GM23248 (cell line): ENCODE results near the gene RXRA. TPM values are rescaled to one million over a fixed set of nuclear protein-coding genes. Genes with fewer than 3 reads are reported as not detected.

Experiments
- DNase-seq: peaks from one replicate; pipeline ENCODE4 v3.0.0-alpha.2; 2015
- H2AFZ ChIP-seq: fragments of 200-600 bp; sonication (generic); 2 replicates; pipeline ENCODE4 v1.6.1; 2016; ENCODE audit warnings: antibody characterized with exemption
- H3F3A ChIP-seq: fragments of 200-600 bp; sonication (generic); 2 replicates; pipeline ENCODE4 v1.6.1; 2016; ENCODE audit warnings: mild to moderate bottlenecking, antibody characterized with exemption, mixed run types; ENCODE audit not compliant: insufficient read depth
- H3K27ac ChIP-seq: fragments of 200-600 bp; sonication (generic); 2 replicates; pipeline ENCODE4 v1.5.1; 2016; ENCODE audit warnings: mild to moderate bottlenecking
- H3K27me3 ChIP-seq: fragments of 200-600 bp; sonication (generic); replicated peaks from 2 replicates; pipeline ENCODE4 v1.6.1; 2016; ENCODE audit warnings: mild to moderate bottlenecking; ENCODE audit not compliant: insufficient read depth
- H3K36me3 ChIP-seq: fragments of 200-600 bp; sonication (generic); 2 replicates; pipeline ENCODE4 v1.6.1; 2016; ENCODE audit warnings: low read depth, mild to moderate bottlenecking
- H3K4me1 ChIP-seq: fragments of 200-600 bp; sonication (generic); 2 replicates; pipeline ENCODE4 v1.6.1; 2016; ENCODE audit warnings: mild to moderate bottlenecking; ENCODE audit not compliant: insufficient read depth
- H3K4me2 ChIP-seq: fragments of 200-600 bp; sonication (generic); one replicate; pipeline ENCODE4 v1.6.1; 2016; ENCODE audit warnings: mild to moderate bottlenecking; ENCODE audit not compliant: unreplicated experiment
- H3K4me3 ChIP-seq: fragments of 200-600 bp; sonication (generic); 2 replicates; pipeline ENCODE4 v1.5.1; 2016; ENCODE audit warnings: mild to moderate bottlenecking
- H3K79me2 ChIP-seq: fragments of 200-600 bp; sonication (generic); 2 replicates; pipeline ENCODE4 v1.6.1; 2016; ENCODE audit warnings: mild to moderate bottlenecking; ENCODE audit not compliant: insufficient read depth
- H3K9ac ChIP-seq: fragments of 200-600 bp; sonication (generic); 2 replicates; pipeline ENCODE4 v1.6.1; 2016; ENCODE audit warnings: mild to moderate bottlenecking
- H3K9me2 ChIP-seq: fragments of 200-600 bp; sonication (generic); 2 replicates; pipeline ENCODE4 v1.6.1; 2016; ENCODE audit warnings: mixed run types, mild to moderate bottlenecking, moderate library complexity; ENCODE audit not compliant: insufficient read depth
- H3K9me3 ChIP-seq: fragments of 200-600 bp; sonication (generic); one replicate; pipeline ENCODE4 v1.6.1; 2017; ENCODE audit warnings: low read depth
- H4K20me1 ChIP-seq: fragments of 200-600 bp; sonication (generic); 2 replicates; pipeline ENCODE4 v1.6.0; 2016; ENCODE audit not compliant: insufficient read depth
- EZH2 ChIP-seq: fragments of 200-600 bp; sonication (generic); IDR thresholded peaks from 2 replicates; pipeline ENCODE4 v1.6.1; 2018; ENCODE audit warnings: antibody characterized with exemption, mild to moderate bottlenecking; ENCODE audit not compliant: insufficient read depth, poor library complexity, severe bottlenecking
- EZH2phosphoT487 ChIP-seq: fragments of 200-600 bp; sonication (generic); IDR thresholded peaks from 2 replicates; pipeline ENCODE4 v1.6.1; 2018; ENCODE audit warnings: antibody characterized with exemption, moderate library complexity, mild to moderate bottlenecking, low read depth; ENCODE audit not compliant: insufficient read depth
- WGBS, 2 experiments: methylation state at CpG; one replicate each; pipeline ENCODE4 v1.1.6; 2015 to 2017; ENCODE audit warnings: low lambda C conversion rate in 2 of 2, low coverage in 1 of 2; ENCODE audit errors: missing lambda C conversion rate in 2 of 2; 5-methylcytosine and 5-hydroxymethylcytosine counted together
- in situ Hi-C: fragments of 300-500 bp; cut with MboI; formaldehyde crosslinking; loops from 2 replicates; pipeline ENCODE4 v1.15.0; 2020
- polyA plus RNA-seq: library from polyadenylated mRNA; unstranded; fragments of >200 nt; fragmentation: Nextera tagmentation; extraction: Ambion mirVana; gene quantifications from 2 replicates; pipeline ENCODE4 v1.2.1, GENCODE V29; 2016
- total RNA-seq: library from RNA; depleted of rRNA; stranded (reverse); fragments of >200 nt; shearing (Covaris generic); gene quantifications from 2 replicates; pipeline ENCODE4 v1.2.3, GENCODE V29; 2014

Gene RXRA
- total and polyA plus RNA-seq, 2 experiments from 2014 or later, result 3.9 to 34.8 TPM

- H3K9me3 ChIP-seq, result no peaks in the 10 kb centered on the region
- H3K4me2 ChIP-seq, result no peak overlapping the region
- peaks cover 10% of the 10 kb centered on the region; the same call in 1 of the 2 replicates for H4K20me1 ChIP-seq
- no peak for DNase-seq
- peaks cover 98% of the 10 kb centered on the region for H3K79me2 ChIP-seq
- H3K27me3 ChIP-seq, result no peaks in the 10 kb centered on the region
- TF ChIP-seq EZH2 (no peak), EZH2phosphoT487 (no peak)
- no peak overlapping the region for H3K9ac ChIP-seq
- H3K4me1 ChIP-seq, result peaks cover 7% of the 10 kb centered on the region; the same call in 1 of the 2 replicates
- in situ Hi-C loops, result no loop called here
- no peak overlapping the region for H3K4me3 ChIP-seq
- no peaks in the 10 kb centered on the region for H3F3A ChIP-seq
- H2AFZ ChIP-seq, result no peak overlapping the region
- WGBS, 2 experiments, result 79 to 80% methylated on average over 17 of the region's 17 CpGs
- no peaks in the 10 kb centered on the region for H3K36me3 ChIP-seq
- no peak overlapping the region for H3K27ac ChIP-seq
- H3K9me2 ChIP-seq, result no peaks in the 10 kb centered on the region
Measured at GRCh38 chr9:134388976-134389375, 62.7 kb downstream of the RXRA start.

- peaks cover 10% of the 10 kb centered on the region; the same call in 1 of the 2 replicates for H4K20me1 ChIP-seq
- in situ Hi-C loops, result no loop called here
- no peak overlapping the region for H3K9ac ChIP-seq
- H3K4me2 ChIP-seq, result no peak overlapping the region
- H3K36me3 ChIP-seq, result no peaks in the 10 kb centered on the region
- no peaks in the 10 kb centered on the region for H3K27me3 ChIP-seq
- no peaks in the 10 kb centered on the region for H3K9me2 ChIP-seq
- H3K79me2 ChIP-seq, result peaks cover 98% of the 10 kb centered on the region
- no peak overlapping the region for H3K4me3 ChIP-seq
- no peaks in the 10 kb centered on the region for H3F3A ChIP-seq
- H3K4me1 ChIP-seq, result peaks cover 6% of the 10 kb centered on the region; the same call in 1 of the 2 replicates
- WGBS, 2 experiments, result 82 to 85% methylated on average over 12 to 13 of the region's 13 CpGs
- H2AFZ ChIP-seq, result no peak overlapping the region
- DNase-seq, result no peak
- TF ChIP-seq EZH2, result no peak
- TF ChIP-seq EZH2phosphoT487, result no peak
- no peak overlapping the region for H3K27ac ChIP-seq
- H3K9me3 ChIP-seq, result no peaks in the 10 kb centered on the region
Measured at GRCh38 chr9:134389642-134390041, 63.4 kb downstream of the RXRA start.

GRCh38 chr9:134390537-134390936, 64.3 kb downstream of the RXRA start:
- Histone ChIP-seq H3K4me2 (no peak overlapping the region), H2AFZ (no peak overlapping the region), H4K20me1 (peaks cover 10% of the 10 kb centered on the region; the same call in 1 of the 2 replicates), H3K9me3 (no peaks in the 10 kb centered on the region), H3K79me2 (peaks cover 98% of the 10 kb centered on the region), H3F3A (no peaks in the 10 kb centered on the region), H3K4me3 (no peak overlapping the region), H3K9ac (no peak overlapping the region), H3K9me2 (no peaks in the 10 kb centered on the region), H3K4me1 (no peaks in the 10 kb centered on the region), H3K36me3 (no peaks in the 10 kb centered on the region), H3K27me3 (no peaks in the 10 kb centered on the region), H3K27ac (no peak overlapping the region)
- TF ChIP-seq EZH2phosphoT487, result no peak
- TF ChIP-seq EZH2, result no peak
- WGBS, 2 experiments, result 77 to 84% methylated on average over 17 of the region's 17 CpGs
- no peak for DNase-seq
- in situ Hi-C loops, result no loop called here

- TF ChIP-seq EZH2phosphoT487 (no peak), EZH2 (no peak)
- H3K79me2 ChIP-seq, result peaks cover 98% of the 10 kb centered on the region
- WGBS, 2 experiments, result 73 to 82% methylated on average over 11 of the region's 11 CpGs
Measured at GRCh38 chr9:134390947-134391318, 64.7 kb downstream of the RXRA start.

More at GRCh38 chr9:134390947-134391318, 64.7 kb downstream of the RXRA start:
- Histone ChIP-seq H3K9ac (no peak overlapping the region), H3K27me3 (no peaks in the 10 kb centered on the region), H4K20me1 (peaks cover 10% of the 10 kb centered on the region; the same call in 1 of the 2 replicates), H2AFZ (no peak overlapping the region), H3K9me2 (no peaks in the 10 kb centered on the region), H3K4me1 (no peaks in the 10 kb centered on the region), H3K27ac (no peak overlapping the region), H3K4me2 (no peak overlapping the region), H3K4me3 (no peak overlapping the region), H3F3A (no peaks in the 10 kb centered on the region), H3K36me3 (no peaks in the 10 kb centered on the region), H3K9me3 (no peaks in the 10 kb centered on the region)
- in situ Hi-C loops, result no loop called here
- no peak for DNase-seq
